Testis (tissue), 2 donors: ENCODE data around the gene RABGAP1L.

Source experiments
- CTCF ChIP-seq, 3 experiments: fragments of 450-650 bp in 2 of 3; fragments of 200-600 bp in 1 of 3; sonication (generic) in 1 of 3; IDR thresholded peaks; one replicate each; pipeline ENCODE4 v1.5.1; 2016 to 2019; ENCODE audit warnings: antibody characterized with exemption in 3 of 3, mild to moderate bottlenecking in 2 of 3, moderate library complexity in 1 of 3
- POLR2A ChIP-seq: fragments of 450-650 bp; IDR thresholded peaks from one replicate; pipeline ENCODE4 v1.6.1; 2017; ENCODE audit warnings: antibody characterized with exemption, mild to moderate bottlenecking, moderate library complexity

- TF ChIP-seq POLR2A (no peak), CTCF (IDR thresholded peaks at IDR 0.05) (no peak)
These were observed 725.2 kb downstream of the RABGAP1L start for GRCh38 chr1:174884566-174884965.
